Measurements from ENCODE around the gene RNF181. TPM values are rescaled to one million over a fixed set of nuclear protein-coding genes. Genes with fewer than 3 reads are reported as not detected.
A peak's percentile ranks its signal among the peaks of the same experiment; 100 is the strongest.

The RNF181 gene
- total and polyA plus RNA-seq, 2 of the 13 experiments (the other 11 are each of a cell fraction or from before 2014, with no cell fraction given), result 224 to 578 TPM

DNA sequence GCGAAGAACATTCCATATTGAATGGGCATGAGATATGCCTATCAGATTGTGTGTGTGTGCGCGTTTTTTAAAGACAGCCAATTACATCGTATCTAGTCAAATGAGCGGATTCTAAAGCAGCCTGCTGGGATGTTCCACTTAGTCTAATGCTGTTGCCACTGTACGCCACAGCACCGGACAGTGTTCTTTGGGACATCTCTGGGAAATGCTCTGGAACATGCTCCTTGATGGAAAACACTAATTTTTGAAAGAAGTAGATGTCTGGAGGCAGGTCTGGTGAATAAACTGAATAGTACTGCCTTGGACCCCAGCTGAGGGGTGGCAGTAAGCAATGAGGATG lies 10.5 kb downstream of the RNF181 start:
- peaks cover 9 to 24% of the 10 kb centered on the region in 2 experiments for H3K36me3 ChIP-seq (replicated peaks in 1 of 2; ENCODE audit: control insufficient read depth in 1 of 2, insufficient read depth in 2 of 2, low read length in 2 of 2)
- no peaks in the 10 kb centered on the region for H3K9me3 ChIP-seq (ENCODE audit: low read length)
- no peak overlapping the region for H3K9ac ChIP-seq (ENCODE audit: insufficient read depth, low read depth, low read length)
- 92% methylated on average over 7 of the region's 7 CpGs for WGBS (ENCODE audit: low lambda C conversion rate)
- no peak overlapping the region for H2AFZ ChIP-seq (ENCODE audit: low read length)
- intact Hi-C loops (cut with micrococcal nuclease; ENCODE audit: unreplicated experiment), result no loop called here
- FAIRE-seq (no peak), ATAC-seq (no peak), DNase-seq (ENCODE audit: low spot score) (no peak)
- in situ Hi-C loops (cut with HindIII; ENCODE audit: extremely low pct_ligation_motif_present, low pct_unique_long_range_greater_than_20kb), result no loop called here
- CTCF ChIA-PET (ENCODE audit: low intra/inter-chr PET ratio, low total read pairs), result no interaction called here
- H3K4me3 ChIP-seq (replicated peaks in 1 of 3; ENCODE audit: insufficient read depth in 1 of 3, low read depth in 2 of 3, low read length in 3 of 3), result no peak overlapping the region
- no peaks in the 10 kb centered on the region for H4K20me1 ChIP-seq (ENCODE audit: insufficient read depth, low read length)
- POLR2A ChIA-PET, result interaction anchor here (0.6 to 25.9 kb wide), 9 partner anchors 10 to 241 kb away, joined by 3 to 795 read pairs (median 13); partner anchors contain the start of genes GGCX, MAT2A, RNF181 and SH2D6
- no TSS peak for BruUV-seq (replicated peaks)
- H3K27ac ChIP-seq (ENCODE audit: extremely low read length, insufficient read depth, low read length), result peak overlapping the region; percentile 17
- H3K79me2 ChIP-seq (ENCODE audit: insufficient read depth, low read length), result peaks cover 40% of the 10 kb centered on the region
- peaks cover 77% of the 10 kb centered on the region for H3K4me1 ChIP-seq (ENCODE audit: insufficient read depth, low read length)
- H3K27me3 ChIP-seq (ENCODE audit: control insufficient read depth in 1 of 2, insufficient read depth in 2 of 2, low read length in 2 of 2), result no peaks in the 10 kb centered on the region; a peak in 1 of 5 replicates
- peak overlapping the region; percentile 86; the same call in 1 of the 2 replicates for H3K4me2 ChIP-seq (ENCODE audit: low read depth, low read length)
- TF ChIP-seq DNMT1 (CRISPR knock-in tag; IDR thresholded peaks at IDR 0.05), result no peak
- no peak for TF ChIP-seq POGK (CRISPR knock-in tag; conservative IDR thresholded peaks at IDR 0.05)
- TF ChIP-seq ATF6 (CRISPR knock-in tag; conservative IDR thresholded peaks at IDR 0.05), result no peak
- TF ChIP-seq, protein P1, sequence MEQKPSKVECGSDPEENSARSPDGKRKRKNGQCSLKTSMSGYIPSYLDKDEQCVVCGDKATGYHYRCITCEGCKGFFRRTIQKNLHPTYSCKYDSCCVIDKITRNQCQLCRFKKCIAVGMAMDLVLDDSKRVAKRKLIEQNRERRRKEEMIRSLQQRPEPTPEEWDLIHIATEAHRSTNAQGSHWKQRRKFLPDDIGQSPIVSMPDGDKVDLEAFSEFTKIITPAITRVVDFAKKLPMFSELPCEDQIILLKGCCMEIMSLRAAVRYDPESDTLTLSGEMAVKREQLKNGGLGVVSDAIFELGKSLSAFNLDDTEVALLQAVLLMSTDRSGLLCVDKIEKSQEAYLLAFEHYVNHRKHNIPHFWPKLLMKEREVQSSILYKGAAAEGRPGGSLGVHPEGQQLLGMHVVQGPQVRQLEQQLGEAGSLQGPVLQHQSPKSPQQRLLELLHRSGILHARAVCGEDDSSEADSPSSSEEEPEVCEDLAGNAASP (CRISPR knock-in tag; IDR thresholded peaks at IDR 0.05; ENCODE audit: borderline replicate concordance), result 0 out of 2 replicates have a peak, but pooled peaks have one; percentile 4
- TF ChIP-seq, protein P2, sequence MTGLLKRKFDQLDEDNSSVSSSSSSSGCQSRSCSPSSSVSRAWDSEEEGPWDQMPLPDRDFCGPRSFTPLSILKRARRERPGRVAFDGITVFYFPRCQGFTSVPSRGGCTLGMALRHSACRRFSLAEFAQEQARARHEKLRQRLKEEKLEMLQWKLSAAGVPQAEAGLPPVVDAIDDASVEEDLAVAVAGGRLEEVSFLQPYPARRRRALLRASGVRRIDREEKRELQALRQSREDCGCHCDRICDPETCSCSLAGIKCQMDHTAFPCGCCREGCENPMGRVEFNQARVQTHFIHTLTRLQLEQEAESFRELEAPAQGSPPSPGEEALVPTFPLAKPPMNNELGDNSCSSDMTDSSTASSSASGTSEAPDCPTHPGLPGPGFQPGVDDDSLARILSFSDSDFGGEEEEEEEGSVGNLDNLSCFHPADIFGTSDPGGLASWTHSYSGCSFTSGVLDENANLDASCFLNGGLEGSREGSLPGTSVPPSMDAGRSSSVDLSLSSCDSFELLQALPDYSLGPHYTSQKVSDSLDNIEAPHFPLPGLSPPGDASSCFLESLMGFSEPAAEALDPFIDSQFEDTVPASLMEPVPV (CRISPR knock-in tag; IDR thresholded peaks at IDR 0.05), result no peak
- no peak for TF ChIP-seq ZNF281 (CRISPR knock-in tag; IDR thresholded peaks at IDR 0.05; ENCODE audit: borderline replicate concordance)
- no peak for TF ChIP-seq ATAD3A (CRISPR knock-in tag; IDR thresholded peaks at IDR 0.05)
- TF ChIP-seq ZNF770 (CRISPR knock-in tag; IDR thresholded peaks at IDR 0.05), result no peak
- TF ChIP-seq PAWR (CRISPR knock-in tag; IDR thresholded peaks at IDR 0.05; ENCODE audit: borderline replicate concordance), result no peak
- TF ChIP-seq EP300 (IDR thresholded peaks at IDR 0.05; ENCODE audit: low read depth in 2 of 2, low read length in 2 of 2), result no peak
- no peak for TF ChIP-seq EP300 (CRISPR knock-in tag; IDR thresholded peaks at IDR 0.05; ENCODE audit: borderline replicate concordance)
- TF ChIP-seq ZNF674 (CRISPR knock-in tag; IDR thresholded peaks at IDR 0.05; ENCODE audit: low read depth), result no peak
